Uterus (tissue), 2 donors: ENCODE measurements around the gene PYGM.

Experiments
- POLR2A ChIP-seq, 2 donors: fragments of 450-650 bp; IDR thresholded peaks; one replicate each; pipeline ENCODE4 v1.6.1; 2016; ENCODE audit warnings: antibody characterized with exemption in 2 of 2, mild to moderate bottlenecking in 1 of 2, moderate library complexity in 1 of 2
- TF ChIP-seq, protein P1 (sequence below), 4 experiments: fragments of 200-600 bp in 2 of 4; fragments of 450-650 bp in 2 of 4; sonication (generic) in 2 of 4; IDR thresholded peaks; one replicate each; pipeline ENCODE4 v1.5.1; 2016 to 2019; ENCODE audit warnings: antibody characterized with exemption in 4 of 4, mild to moderate bottlenecking in 2 of 4, moderate library complexity in 1 of 4

DNA sequence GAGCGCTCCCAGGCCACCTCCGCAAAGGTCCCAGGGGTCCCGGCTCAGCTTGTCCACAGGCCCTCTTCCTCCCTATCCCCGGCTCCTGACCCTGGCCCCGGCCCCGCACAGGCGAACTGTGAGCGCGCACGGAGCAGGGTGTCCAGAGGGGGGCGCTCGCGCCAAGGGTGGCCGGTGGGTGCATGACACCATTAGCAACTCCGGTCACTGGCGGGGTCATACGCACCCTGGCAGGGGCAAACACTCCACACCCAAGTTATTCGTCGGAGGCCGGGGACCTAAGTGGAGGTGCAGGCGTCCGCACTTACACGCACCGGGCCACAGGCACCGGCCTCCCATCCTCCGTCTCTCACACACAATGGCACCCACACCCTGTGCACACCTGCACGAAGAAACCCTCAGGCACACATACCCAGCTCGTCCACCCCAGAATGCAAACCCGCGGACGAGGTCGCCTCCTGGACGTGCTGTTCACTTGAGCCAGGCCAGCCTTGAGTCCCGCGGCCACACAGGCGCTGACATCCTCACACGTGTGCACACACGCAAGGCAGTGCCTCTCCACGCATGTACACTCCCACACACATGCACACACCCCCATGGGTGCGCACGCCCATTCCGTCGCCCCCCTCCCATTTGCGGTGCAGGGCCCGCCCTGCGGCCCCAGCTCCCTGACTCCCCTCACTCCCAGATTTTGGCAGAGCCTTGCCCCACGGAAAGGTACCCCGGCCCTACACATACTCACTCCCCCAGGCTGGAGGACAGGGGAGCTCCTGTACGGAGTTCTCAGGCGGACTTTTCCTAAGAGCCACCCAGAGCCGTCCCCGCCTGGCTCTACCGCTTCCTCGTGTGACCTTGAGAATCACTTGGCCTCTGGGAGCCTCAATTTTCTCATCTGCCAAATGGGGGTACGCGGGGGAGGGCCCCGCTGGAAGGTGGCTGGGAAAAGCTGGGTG is 15.9 kb downstream of the PYGM start, which contains the start of gene RASGRP2:
- TF ChIP-seq, protein P1, sequence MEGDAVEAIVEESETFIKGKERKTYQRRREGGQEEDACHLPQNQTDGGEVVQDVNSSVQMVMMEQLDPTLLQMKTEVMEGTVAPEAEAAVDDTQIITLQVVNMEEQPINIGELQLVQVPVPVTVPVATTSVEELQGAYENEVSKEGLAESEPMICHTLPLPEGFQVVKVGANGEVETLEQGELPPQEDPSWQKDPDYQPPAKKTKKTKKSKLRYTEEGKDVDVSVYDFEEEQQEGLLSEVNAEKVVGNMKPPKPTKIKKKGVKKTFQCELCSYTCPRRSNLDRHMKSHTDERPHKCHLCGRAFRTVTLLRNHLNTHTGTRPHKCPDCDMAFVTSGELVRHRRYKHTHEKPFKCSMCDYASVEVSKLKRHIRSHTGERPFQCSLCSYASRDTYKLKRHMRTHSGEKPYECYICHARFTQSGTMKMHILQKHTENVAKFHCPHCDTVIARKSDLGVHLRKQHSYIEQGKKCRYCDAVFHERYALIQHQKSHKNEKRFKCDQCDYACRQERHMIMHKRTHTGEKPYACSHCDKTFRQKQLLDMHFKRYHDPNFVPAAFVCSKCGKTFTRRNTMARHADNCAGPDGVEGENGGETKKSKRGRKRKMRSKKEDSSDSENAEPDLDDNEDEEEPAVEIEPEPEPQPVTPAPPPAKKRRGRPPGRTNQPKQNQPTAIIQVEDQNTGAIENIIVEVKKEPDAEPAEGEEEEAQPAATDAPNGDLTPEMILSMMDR (IDR thresholded peaks at IDR 0.05): peak; percentile 58 to 77 (median 70)
- peak in 1 of 2 donors; percentile 11 for TF ChIP-seq POLR2A (IDR thresholded peaks at IDR 0.05)
